HG02870 (cell line): Measurements from ENCODE around the gene PELO.
A peak's percentile ranks its signal among the peaks of the same experiment; 100 is the strongest.

Experiments
- ATAC-seq: cut with Tn5 transposase; IDR thresholded peaks from one replicate; pipeline ENCODE4 v1.9.1; 2021; ENCODE audit warnings: mild to moderate bottlenecking, moderate library complexity; ENCODE audit not compliant: unreplicated experiment

PELO gene

DNA sequence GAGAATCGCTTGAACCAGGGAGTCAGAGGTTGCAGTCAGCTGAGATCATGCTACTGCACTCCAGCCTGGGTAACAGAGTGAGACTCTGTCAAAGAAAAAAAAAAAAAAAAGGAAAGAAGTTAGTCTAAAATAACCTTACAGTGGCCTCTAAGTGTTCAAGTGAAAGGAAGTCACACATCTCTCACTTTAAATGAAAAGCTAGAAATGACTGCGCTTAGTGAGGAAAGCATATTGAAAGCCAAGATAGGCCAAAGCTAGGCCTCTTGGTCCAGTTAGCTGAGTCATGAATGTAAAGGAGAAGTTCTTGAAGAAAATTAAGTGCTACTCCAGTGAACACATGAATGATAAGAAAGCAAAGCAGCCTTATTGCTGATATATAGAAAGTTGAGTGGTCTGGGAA, 38.1 kb downstream of the PELO start:
- ATAC-seq = peak; percentile 98

DNA sequence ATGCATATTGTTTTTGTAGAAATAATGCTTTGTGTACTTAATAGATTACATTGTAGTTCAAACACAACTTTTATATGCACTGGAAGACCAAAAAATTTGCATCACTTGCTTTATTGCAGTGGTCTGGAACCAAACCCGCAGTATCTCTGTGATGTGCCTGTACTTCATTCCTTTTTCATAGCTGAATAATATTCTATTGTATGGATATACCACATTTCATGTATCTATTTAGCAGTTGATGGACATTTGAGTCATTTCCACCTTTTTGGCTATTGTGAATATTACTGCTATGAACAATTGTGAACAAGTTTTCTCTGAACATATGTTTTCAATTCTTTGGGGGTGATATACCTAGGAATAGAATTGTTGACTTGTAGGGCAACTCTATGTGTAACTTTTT, 40.1 kb downstream of the PELO start:
- no peak for ATAC-seq

DNA sequence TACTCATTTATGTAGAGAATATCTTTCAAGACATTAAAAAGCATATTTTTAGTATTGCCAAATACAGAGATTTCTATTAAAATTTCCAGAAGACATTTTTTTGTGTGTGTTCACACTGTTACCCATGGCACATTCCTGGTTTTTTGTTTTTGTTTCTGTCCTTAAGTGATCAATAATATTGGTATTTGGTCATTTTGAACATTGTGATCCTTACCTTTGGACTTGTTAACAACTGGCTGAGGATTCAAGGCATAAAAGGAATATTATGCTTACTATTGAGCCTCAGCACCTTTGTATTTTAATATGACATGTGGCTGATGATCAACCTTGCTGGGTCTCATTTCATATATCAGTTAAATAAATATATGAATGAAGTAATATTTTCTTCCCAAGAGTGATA, 41.9 kb downstream of the PELO start:
- ATAC-seq = no peak

DNA sequence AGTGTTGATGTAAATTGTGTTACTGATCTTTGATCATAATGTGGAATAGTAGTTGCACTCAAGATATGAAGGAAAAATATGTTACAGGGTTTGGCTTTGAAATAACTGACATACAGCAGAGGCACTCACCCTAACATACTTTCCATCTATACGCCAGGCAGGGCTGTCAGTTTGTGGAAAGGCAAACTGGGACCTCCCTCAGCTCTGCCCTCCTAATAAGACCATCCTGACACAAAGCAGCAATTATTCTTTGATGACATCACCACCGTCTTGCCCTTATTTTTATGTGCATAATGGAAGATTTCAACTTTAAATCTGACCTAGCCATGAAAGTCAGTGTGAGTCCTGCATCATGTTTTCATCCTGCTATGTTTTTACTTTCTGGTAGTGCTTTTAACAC, 42.9 kb downstream of the PELO start:
- ATAC-seq = no peak

DNA sequence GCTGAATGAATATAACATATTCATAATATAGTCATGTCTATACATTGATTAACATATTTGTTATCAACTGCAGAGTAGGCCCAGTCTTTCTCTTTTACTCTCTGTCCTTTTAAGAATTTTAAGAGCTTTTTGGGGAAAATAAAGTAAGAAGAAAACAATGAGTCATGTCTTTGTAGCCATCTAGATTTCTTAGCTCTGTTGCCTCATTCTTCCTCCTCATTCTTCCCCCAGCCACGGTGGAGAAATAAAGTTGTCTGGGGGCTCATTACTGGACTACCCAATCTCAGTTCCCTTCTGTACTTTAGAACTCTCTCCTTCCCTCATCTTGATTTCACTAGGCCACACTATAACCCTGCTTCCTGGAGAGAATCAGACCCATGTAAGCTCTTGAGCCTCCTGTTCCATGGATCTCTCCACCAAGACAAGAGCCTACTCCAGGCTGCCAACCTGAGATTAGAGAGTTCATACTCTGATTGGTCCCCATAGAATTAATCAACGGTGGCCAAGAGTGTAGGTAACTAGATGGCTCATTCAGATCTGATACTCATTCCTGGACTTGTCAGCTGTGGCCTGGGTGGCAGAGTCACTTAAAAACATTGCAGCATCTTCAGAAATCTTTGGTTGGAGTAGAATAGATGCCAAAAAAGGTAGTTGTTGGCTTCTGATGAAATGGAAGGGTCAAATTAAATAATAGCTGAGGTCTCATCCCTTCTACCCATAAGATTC, 44.2 kb downstream of the PELO start:
- ATAC-seq = no peak

DNA sequence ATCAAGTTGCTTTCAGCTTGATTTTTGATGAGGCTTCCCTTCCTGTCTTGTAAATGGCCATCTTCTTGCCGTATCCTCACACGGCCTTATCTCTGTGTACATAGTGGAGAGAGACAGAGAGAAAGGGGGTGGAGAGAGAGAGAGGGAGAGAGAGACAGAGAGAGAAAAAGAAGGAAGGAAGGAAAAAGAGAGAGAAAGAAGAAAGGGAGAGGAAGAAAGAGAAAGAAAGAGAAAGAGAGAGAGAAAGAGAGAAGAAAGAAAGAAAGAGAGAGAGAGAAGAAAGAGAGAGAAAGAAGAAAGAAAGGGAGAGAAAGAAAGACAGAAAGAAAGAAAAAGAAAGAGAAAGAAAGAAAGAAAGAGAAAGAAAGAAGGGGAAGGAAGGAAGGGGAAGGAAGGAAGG, 46.6 kb downstream of the PELO start:
- no peak for ATAC-seq

DNA sequence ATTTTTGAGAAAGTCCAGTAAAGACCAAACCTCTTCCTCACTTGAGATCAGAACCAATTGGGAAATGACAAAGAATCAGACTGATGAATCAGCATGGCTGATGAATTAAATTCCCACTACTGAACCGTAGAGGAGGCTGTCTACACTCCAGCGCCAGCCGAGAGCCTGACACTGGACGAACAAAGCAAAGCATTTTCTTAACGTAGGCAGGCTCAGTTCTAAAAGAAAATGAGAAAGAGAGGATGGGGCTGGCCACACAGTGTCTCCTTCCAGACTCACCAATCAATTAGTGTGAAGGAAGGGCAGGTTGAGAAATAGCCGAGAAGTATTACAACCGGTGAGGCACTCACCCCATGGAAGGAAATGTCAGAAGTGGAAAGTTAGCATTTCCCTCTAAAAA, 49.4 kb downstream of the PELO start:
- no peak for ATAC-seq
